SIG-M5 treated with dmso at 0.1 percent for 504 hours (cell line): Measurements from ENCODE around the gene GOLGA8S.
"Not testable (repeated sequence)": the region's sequence is repeated elsewhere in the genome, so short reads cannot be mapped to it uniquely, and the experiment has no call there.

Experiments used
- DNase-seq: peaks from one replicate; lab custom pipeline; 2025; ENCODE audit not compliant: unreplicated experiment; lab: John Stamatoyannopoulos, UW

The GOLGA8S gene

GRCh38 chr15:23398357-23398756, 43.8 kb downstream of the GOLGA8S start:
- not testable (repeated sequence) for DNase-seq

GRCh38 chr15:23399207-23399606, 44.7 kb downstream of the GOLGA8S start:
- not testable (repeated sequence) for DNase-seq

- no peak for DNase-seq
Measured at GRCh38 chr15:23401627-23402026, 47.1 kb downstream of the GOLGA8S start.

- no peak for DNase-seq
Measured at GRCh38 chr15:23402140-23402539, 47.6 kb downstream of the GOLGA8S start.

GRCh38 chr15:23402544-23402943, 48.0 kb downstream of the GOLGA8S start:
- no peak for DNase-seq

GRCh38 chr15:23403550-23403949, 49.0 kb downstream of the GOLGA8S start:
- no peak for DNase-seq

- DNase-seq = no peak
Measured at GRCh38 chr15:23411841-23412240, 57.3 kb downstream of the GOLGA8S start.

GRCh38 chr15:23412881-23413600, 58.5 kb downstream of the GOLGA8S start:
- not testable (repeated sequence) for DNase-seq
